ENCODE data around the gene TTC23. TPM values are rescaled to one million over a fixed set of nuclear protein-coding genes. Genes with fewer than 3 reads are reported as not detected.

TTC23 gene
- polyA plus RNA-seq, 10 donors: 14.4 to 24.3 (median 18.4) TPM

DNA sequence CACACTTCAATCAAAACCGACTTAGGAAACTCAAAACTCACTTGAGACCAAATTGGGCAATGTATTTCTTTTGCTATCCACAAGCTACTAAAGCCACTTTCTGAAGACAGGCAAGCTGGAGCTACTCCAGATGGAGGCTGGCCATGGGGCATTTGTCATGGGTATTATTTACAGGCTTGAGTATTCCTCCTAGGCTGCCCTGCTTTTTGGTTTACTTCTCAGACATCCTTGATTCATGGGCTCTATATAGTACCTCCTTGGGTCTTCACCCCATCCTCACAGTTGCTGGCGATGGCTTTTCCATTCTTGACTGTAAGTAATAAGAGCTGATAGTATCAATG, 163.1 kb downstream of the TTC23 start:
- DNase-seq: no peak

Other genes starting within 250 kb of the TTC23 start
- 1 to 10 TPM; 1.2 to 3.0 (median 1.5) TPM for gene PGPEP1L, start 241.8 kb downstream of the TTC23 start, polyA plus RNA-seq (ENCODE audit: insufficient read length in 10 of 10)
- gene SYNM, start 144.5 kb downstream of the TTC23 start, polyA plus RNA-seq (ENCODE audit: insufficient read length in 10 of 10): 10 to 100 TPM; 24.1 to 83.1 (median 64.2) TPM
- gene LRRC28, start 1.9 kb upstream of the TTC23 start, polyA plus RNA-seq (ENCODE audit: insufficient read length in 10 of 10): 10 to 100 TPM; 15.0 to 22.4 (median 18.7) TPM

Data from muscle of back (tissue), 11 donors.